Retinal pigment epithelial cell (primary cell): Measurements from ENCODE around the gene JTB.
A peak's percentile ranks its signal among the peaks of the same experiment; 100 is the strongest.

Experiments used
- DNase-seq: peaks from one replicate; pipeline ENCODE4 v3.0.0-alpha.2; 2010; ENCODE audit warnings: low read depth
- H3K4me3 ChIP-seq: 2 replicates; pipeline ENCODE4 v1.5.1; 2011; ENCODE audit warnings: mild to moderate bottlenecking, low read length, control low read depth, moderate library complexity
- CTCF ChIP-seq: conservative IDR thresholded peaks from 2 replicates; pipeline ENCODE4 v1.5.1; 2011; ENCODE audit warnings: low read depth, low read length, control low read depth, inconsistent platforms

JTB gene

GRCh38 chr1:153967107-153967999, 10.1 kb downstream of the JTB start, which contains the start of gene CREB3L4:
CREB3L4 (plus strand) TSS chr1:153967902; CDS start chr1:153968526, 624 bp downstream.
- peak; percentile 46 for TF ChIP-seq CTCF
- peak; percentile 97 for DNase-seq
- peak within 1 kb of the TSS; percentile 38 for H3K4me3 ChIP-seq

- DNase-seq, result no peak
- TF ChIP-seq CTCF, result no peak
- H3K4me3 ChIP-seq, result peak overlapping the region; percentile 80
Observed at GRCh38 chr1:153963850-153964331, 13.6 kb downstream of the JTB start.

GRCh38 chr1:153963030-153963849, 14.2 kb downstream of the JTB start, which contains the start of gene SLC39A1:
SLC39A1 (minus strand) TSS chr1:153963537; CDS start chr1:153962715, 822 bp downstream.
- H3K4me3 ChIP-seq, result peak within 1 kb of the TSS; percentile 80
- peak; percentile 86 for DNase-seq
- no peak for TF ChIP-seq CTCF

- H3K4me3 ChIP-seq, result peak overlapping the region; percentile 80
- DNase-seq, result no peak
- no peak for TF ChIP-seq CTCF
Observed at GRCh38 chr1:153962088-153963029, 15.1 kb downstream of the JTB start.

- DNase-seq, result no peak
- TF ChIP-seq CTCF, result no peak
- H3K4me3 ChIP-seq, result peak overlapping the region; percentile 80
Observed at GRCh38 chr1:153961421-153961820, 16.1 kb downstream of the JTB start.

GRCh38 chr1:153960206-153960605, 17.3 kb downstream of the JTB start:
- no peak overlapping the region for H3K4me3 ChIP-seq
- TF ChIP-seq CTCF, result no peak
- no peak for DNase-seq
